Hematopoietic multipotent progenitor cell (in vitro differentiated cells): ENCODE data around the gene ATG9A. TPM values are rescaled to one million over a fixed set of nuclear protein-coding genes. Genes with fewer than 3 reads are reported as not detected.

Source experiments
- DNase-seq, 3 donors: peaks; one replicate each; pipeline ENCODE4 v3.0.0-alpha.2; 2011 to 2015; ENCODE audit warnings: low read depth in 2 of 3, low spot score in 2 of 3
- total RNA-seq: library from RNA; depleted of rRNA; stranded (reverse); fragments of >200 nt; gene quantifications from one replicate; pipeline ENCODE4 v1.2.3, GENCODE V29; 2012

ATG9A gene
- total RNA-seq, 1 donor = 56.8 TPM

DNA sequence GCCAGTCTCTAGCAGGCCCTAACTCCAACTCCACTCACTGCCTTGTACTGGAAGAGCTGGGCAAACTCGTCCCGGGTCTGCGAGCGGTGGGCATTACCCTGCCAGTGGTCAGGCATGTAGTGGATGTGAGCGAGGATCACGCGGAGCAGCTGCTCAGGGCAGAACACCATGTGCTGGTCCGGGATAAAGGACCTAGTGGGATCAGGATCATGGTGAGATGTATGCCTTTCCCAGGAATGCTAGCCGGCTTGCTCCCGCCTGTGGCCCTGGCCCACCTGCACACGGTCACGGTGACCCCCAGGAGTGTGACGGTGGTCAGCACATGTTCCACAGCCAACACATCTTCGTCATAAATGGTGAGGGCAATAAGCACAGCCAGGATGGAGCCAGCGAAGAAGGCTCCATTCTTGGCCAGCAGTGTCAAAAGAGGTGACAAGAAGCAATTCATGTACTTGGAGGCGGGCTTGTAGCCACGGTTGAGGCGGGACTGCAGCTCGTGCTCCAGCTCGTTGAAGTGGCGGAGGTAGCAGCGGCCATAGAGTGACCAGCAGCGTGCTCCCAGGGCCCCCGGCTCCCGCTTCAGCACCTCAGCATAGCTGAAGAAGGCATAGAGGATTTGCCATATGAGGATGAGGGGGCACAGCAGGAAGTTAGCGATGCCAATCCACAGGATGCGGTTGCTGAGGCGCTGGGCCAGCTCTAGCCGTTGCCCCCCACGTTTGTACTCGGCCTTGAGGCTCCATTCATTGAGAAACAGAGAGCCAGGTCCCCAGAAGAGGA is 5.4 kb downstream of the ATG9A start:
- no peak for DNase-seq

DNA sequence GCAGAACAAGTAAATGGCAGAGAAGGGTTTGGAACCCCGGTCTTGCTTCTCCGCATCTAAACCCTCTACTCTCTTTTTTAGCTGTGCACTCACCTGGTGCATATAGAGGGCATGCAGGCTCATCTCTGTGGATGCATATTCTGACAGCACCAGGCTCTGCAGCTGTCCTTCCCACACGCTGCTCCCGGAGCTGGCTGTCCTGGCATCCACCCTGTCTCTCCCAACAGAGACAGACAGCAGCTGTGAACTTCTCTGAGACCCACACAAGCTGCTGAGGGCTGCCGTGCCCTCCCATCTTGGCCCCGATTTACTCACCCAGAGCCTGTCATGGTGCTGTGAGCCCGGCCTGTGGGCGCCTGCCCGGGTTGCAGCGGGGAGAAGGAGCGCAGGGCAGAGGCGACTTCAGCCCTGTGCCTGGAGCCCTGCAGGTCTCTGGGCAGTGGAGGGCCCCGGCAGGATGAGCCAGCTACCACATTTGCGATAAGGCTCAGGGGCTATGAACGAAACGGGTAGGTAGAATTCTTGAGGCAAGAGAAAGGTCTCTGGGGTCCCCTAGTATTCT is 7.4 kb downstream of the ATG9A start:
- no peak for DNase-seq

DNA sequence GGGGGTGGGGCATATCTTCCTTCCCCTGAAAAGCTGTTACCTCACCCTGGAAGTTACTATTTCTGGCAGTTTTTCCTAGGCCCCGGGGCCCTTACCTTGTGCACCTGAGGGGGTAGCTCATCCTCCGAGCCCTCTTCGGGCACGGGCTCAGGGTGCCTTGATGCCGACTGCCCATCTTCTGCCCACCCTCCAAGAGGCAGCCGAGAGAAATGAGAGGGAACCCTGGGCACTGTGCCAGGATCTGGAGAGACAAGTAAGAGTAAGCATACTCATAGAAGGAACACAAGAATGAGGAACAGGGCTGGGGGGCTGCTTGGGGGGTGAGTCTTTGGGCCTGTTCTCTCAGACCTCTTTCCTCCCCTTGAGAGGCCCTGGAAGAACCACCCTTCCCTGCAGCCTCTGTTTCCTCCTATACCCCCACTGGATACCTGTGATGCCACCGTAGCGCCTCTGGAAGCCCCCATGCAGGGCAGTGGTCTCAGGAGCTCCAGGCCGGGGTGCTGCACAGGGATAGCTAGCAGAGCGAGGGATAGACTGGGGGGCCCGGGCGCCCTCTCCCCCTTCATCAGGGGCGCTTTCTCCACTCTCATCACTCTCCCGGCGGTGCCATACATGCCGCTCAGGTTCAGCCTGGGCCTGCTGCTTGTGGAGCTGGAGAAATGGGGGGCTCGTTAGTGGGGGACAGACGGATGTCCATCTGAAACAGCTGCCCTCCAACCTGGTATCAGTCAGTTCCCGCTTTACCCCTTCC is 8.6 kb downstream of the ATG9A start:
- no peak for DNase-seq

GRCh38 chr2:219219784-219220532 is 9.5 kb downstream of the ATG9A start:
- DNase-seq = no peak

DNA sequence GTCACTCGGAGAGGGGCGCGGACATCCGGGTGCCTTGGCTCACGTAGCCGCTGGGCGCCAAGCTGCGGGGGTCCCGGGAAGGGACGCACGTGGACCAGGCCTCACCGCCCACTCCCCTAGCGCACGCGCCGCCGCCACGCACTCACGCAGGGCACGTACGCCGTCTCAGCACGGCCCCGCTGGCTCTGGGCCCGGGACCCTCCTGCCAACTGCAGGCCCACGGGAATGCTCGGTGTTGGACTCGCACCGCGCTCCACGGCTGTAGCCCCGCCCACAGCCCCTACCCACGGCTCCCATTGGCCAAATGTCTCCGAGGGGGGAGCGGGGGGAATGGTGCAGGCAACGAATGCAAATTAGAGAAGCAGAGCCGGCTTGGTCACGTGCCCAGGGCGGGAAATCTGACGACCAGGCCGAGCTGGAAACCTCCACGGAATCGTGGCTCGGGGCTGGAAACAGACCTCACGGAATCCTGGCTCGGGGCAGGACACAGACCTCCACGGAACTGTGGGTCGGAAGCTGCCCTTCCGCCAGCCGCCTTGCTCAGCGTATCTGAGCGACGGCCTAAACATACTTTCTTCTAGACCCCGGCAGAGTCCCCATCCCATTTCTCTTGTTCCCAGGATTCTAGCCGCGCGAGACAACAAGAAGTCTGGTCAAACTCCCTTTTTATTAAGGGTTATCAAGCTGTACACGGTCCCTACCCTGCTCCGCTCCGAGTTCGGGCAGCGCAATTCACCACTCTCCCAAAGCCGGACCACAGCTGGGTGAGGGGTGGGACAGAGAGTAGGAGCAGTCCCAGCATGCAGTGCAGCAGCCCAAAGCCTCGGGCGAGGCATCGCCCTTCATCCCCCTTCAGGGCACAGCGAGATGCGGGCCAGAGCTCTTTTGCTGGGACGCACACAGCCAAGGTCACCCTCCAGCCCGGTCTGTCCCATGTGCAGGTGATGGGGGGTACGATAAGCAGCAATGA is 10.4 kb downstream of the ATG9A start, which contains the start of gene ABCB6:
TSS of gene ABCB6 (minus strand) at position 227 of the 970 bp plus-strand sequence. CDS start 285 bp downstream, outside the sequence.
- DNase-seq = peak; percentile 59 to 91 (median 87)

GRCh38 chr2:219218217-219218731 is 11.2 kb downstream of the ATG9A start:
- DNase-seq = peak in 2 of 3 donors; percentile 21 to 37

DNA sequence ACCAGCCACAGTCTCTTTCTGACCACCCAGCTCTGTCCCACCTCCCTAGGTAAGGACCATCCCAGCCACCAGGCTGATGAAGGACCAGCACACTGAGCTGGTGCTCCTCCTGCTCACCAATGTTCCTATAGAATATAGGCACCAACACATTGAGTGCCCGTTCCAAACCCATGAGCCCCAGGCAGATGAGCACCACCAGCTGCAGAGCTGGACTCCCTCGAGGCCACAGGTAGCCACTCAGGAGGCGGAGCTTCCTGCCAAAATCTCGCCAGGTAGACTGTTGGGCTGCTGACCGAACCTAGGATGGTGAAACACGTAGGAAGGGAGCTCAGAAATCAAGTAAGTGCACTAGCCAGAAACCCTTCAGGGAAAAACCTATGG is 12.9 kb downstream of the ATG9A start:
- no peak for DNase-seq

DNA sequence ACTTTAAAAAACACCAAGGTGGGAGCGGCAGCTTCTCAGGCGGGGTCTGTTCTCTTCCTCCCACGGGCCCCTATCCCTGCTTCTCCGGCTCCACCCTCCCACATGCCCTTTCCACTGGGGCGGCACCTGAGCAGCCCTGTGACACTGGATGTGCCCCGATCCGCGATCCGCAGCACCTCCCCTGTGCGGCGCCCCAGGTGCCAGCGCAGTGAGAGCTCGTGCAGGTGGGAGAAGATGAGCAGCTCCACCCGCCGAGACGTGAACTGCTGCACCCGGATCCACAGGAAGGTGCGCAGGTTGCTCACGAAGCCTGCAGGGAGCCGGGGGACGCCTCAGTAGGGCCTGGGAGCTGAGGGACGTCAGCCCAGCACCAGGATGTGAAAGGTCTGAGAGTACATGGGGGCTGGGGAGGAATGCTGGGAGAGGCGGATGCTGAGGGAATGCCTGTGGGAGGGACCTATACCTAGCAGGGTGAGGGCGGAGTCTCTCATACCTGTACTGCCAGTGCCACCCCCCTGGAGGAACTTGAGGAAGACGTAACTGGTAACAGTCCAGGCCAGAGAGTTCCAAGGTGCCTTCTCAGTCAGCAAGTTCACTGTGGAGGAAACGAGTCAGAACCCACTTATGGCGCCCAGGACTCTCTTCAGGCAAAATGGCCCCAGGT is 13.4 kb downstream of the ATG9A start:
- no peak for DNase-seq

- DNase-seq = no peak
These were observed 14.7 kb downstream of the ATG9A start for GRCh38 chr2:219214786-219215185.

GRCh38 chr2:219214141-219214540 is 15.3 kb downstream of the ATG9A start:
- no peak for DNase-seq

- DNase-seq = no peak
These were observed 15.9 kb downstream of the ATG9A start for GRCh38 chr2:219213486-219214071.

GRCh38 chr2:219213026-219213415 is 16.4 kb downstream of the ATG9A start:
- DNase-seq = no peak

DNA sequence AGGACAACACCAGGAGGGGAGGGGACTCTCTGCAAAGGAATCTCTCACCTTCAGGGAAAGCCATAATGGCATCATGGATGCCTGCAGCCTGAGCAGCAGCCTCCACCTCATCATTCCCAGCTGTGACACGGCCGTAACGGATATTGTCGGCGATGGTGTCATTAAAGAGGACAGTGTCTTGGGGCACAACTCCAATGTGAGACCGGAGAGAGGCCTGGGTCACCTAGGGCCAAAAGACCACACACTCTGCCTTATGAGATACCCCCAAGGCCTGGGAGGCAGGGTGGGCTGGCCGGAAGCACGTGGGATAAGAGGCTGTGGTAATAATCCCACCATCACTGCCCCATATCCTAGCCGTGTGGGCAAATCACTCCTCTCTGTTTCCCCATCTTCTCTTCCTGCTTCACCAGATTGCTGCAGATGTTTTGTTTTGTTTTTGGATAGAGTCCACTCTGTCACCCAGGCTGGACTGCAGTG is 18.5 kb downstream of the ATG9A start:
- no peak for DNase-seq

GRCh38 chr2:219210196-219210885 is 19.1 kb downstream of the ATG9A start:
- DNase-seq = no peak

DNA sequence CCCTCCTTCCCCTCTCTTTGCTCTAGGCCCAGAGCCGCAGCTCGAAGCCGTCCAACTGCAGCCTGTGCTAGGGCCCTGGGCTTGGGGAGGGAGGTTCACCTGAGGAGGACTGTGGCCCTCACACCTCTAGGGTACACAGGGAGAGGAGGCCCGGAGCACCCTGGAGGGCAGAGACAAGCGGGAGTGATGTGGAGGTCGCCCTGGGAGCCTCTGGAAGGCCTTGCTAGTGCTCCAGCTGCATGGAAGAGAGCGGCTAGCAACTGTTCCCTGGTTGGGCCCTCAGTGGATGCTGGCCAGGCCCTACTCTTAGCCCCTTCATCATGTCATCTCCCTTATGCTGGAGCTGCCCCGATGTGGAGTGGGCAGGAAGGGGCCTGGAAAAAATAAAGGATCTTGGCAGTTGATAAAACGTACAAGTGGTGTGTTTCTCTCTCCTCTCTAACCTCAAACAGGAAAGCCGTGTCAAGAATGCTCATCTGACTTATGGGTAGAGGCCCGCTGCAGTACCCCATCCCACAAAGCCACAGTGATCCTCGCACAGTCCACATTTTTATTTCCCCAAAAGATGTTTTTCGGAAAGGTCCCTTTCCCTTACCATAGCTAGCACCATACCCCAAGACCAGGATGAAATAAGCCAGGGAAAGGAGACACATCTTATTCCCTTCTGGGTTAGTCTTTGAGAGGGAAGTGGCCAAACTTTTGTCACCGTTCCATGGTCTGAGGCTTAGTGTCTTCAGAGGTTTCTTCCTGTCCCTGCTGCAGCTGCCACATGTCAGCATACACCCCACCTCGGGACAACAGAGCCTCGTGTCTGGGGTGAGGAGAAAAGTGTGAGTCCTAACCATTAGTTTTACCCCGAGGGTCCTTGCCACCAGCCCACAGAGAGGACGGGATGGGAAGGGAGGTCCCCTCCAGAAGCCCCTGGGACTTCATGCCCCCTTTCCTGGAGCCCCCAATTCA is 19.9 kb downstream of the ATG9A start:
- peak in 1 of 3 donors; percentile 33 for DNase-seq

- no peak for DNase-seq
These were observed 21.3 kb downstream of the ATG9A start for GRCh38 chr2:219207884-219208740.
